ENCODE results near the gene HAGHL. TPM values are rescaled to one million over a fixed set of nuclear protein-coding genes. Genes with fewer than 3 reads are reported as not detected.
"Not testable (repeated sequence)": the region's sequence is repeated elsewhere in the genome, so short reads cannot be mapped to it uniquely, and the experiment has no call there.

HAGHL gene
- total RNA-seq, 2 experiments from 2014 or later = 8.4 to 11.2 TPM

GRCh38 chr16:766008-766819 lies 39.3 kb downstream of the HAGHL start:
- no peak for ATAC-seq
- no peak overlapping the region for H3K4me3 Mint-ChIP-seq
- CTCF ChIA-PET = no interaction called here
- no peaks in the 10 kb centered on the region for H3K36me3 Mint-ChIP-seq (ENCODE audit: low read depth)
- DNase-seq = no peak
- no peaks in the 10 kb centered on the region for H3K9me3 Mint-ChIP-seq (ENCODE audit: insufficient read depth)
- H3K27ac Mint-ChIP-seq = no peak overlapping the region
- POLR2A ChIA-PET = interaction anchor here (0.7 kb wide), 2 partner anchors 204 to 836 kb away, joined by 3 read pairs; no protein-coding TSS in a partner anchor
- H3K27me3 Mint-ChIP-seq (ENCODE audit: low read depth) = no peaks in the 10 kb centered on the region
- no peaks in the 10 kb centered on the region for H3K4me1 Mint-ChIP-seq (ENCODE audit: low read depth)

DNA sequence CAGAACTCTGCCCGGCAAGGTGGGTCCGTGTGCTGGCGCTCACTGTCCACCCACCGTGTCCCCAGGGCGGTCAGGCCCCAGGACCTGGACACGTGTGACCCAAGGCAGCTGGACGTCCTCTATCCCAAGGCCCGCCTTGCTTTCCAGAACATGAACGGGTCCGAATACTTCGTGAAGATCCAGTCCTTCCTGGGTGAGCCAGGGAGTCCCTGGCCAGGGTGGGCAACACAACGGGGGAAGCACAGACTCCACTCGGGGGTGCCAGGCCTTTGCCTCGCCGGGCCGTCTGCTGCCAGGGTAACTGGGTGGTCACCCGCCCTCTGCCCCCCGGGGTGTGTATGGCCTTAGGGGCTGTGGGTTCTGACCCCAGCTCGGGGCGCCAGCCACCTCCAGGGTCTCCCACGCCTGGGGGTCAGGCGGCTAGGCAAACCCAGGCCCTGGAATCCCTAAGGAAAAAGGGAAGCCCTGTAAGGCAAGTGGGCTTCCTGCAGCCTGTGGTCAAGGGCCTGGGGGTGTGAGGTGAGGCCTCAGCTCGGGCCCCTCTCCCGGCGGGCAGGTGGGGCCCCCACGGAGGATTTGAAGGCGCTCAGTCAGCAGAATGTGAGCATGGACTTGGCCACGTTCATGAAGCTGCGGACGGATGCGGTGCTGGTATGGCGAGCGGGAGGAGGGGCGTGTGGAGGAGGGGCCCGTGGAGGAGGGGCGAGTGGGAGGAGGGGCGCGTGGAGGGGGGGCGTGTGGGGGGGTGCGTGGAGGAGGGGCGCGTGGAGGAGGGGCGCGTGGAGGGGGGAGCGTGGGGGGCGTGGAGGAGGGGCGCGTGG lies 40.1 kb downstream of the HAGHL start:
- no peaks in the 10 kb centered on the region for H3K27me3 Mint-ChIP-seq (ENCODE audit: low read depth)
- no peak overlapping the region for H3K4me3 Mint-ChIP-seq
- H3K9me3 Mint-ChIP-seq (ENCODE audit: insufficient read depth) = no peaks in the 10 kb centered on the region
- DNase-seq (no peak), ATAC-seq (no peak)
- H3K27ac Mint-ChIP-seq = no peak overlapping the region
- POLR2A ChIA-PET = interaction anchor here (0.7 kb wide), 1 partner anchor 203 kb away, joined by 3 read pairs; no protein-coding TSS in a partner anchor
- no peaks in the 10 kb centered on the region for H3K36me3 Mint-ChIP-seq (ENCODE audit: low read depth)
- CTCF ChIA-PET = no interaction called here
- H3K4me1 Mint-ChIP-seq (ENCODE audit: low read depth) = no peaks in the 10 kb centered on the region

- POLR2A ChIA-PET = no interaction called here
- DNase-seq = no peak
- Mint-ChIP-seq H3K36me3 (ENCODE audit: low read depth) (no peaks in the 10 kb centered on the region), H3K9me3 (ENCODE audit: insufficient read depth) (no peaks in the 10 kb centered on the region), H3K27me3 (ENCODE audit: low read depth) (no peaks in the 10 kb centered on the region), H3K4me1 (ENCODE audit: low read depth) (no peaks in the 10 kb centered on the region), H3K4me3 (no peak overlapping the region), H3K27ac (no peak overlapping the region)
- ATAC-seq = no peak
- CTCF ChIA-PET = no interaction called here
Measured at GRCh38 chr16:767743-768235, 40.9 kb downstream of the HAGHL start.

DNA sequence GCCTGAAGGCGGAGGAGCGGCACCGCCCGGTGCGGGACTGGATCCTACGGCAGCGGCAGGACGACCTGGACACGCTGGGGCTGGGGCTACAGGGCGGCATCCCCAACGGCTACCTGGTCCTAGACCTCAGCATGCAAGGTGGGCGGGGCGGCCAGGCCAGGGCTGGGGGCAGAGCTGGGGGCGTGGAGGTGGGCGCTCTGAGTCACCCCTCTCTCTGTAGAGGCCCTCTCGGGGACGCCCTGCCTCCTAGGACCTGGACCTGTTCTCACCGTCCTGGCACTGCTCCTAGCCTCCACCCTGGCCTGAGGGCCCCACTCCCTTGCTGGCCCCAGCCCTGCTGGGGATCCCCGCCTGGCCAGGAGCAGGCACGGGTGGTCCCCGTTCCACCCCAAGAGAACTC lies 41.5 kb downstream of the HAGHL start:
- H3K27ac Mint-ChIP-seq = no peak overlapping the region
- ChIA-PET POLR2A (no interaction called here), CTCF (no interaction called here)
- H3K36me3 Mint-ChIP-seq (ENCODE audit: low read depth) = no peaks in the 10 kb centered on the region
- no peaks in the 10 kb centered on the region for H3K9me3 Mint-ChIP-seq (ENCODE audit: insufficient read depth)
- no peaks in the 10 kb centered on the region for H3K27me3 Mint-ChIP-seq (ENCODE audit: low read depth)
- no peak overlapping the region for H3K4me3 Mint-ChIP-seq
- H3K4me1 Mint-ChIP-seq (ENCODE audit: low read depth) = no peaks in the 10 kb centered on the region
- ATAC-seq = no peak
- DNase-seq = no peak

- CTCF ChIA-PET = no interaction called here
- Mint-ChIP-seq H3K4me1 (ENCODE audit: low read depth) (no peaks in the 10 kb centered on the region), H3K27ac (no peak overlapping the region), H3K36me3 (ENCODE audit: low read depth) (no peaks in the 10 kb centered on the region), H3K27me3 (ENCODE audit: low read depth) (no peaks in the 10 kb centered on the region), H3K9me3 (ENCODE audit: insufficient read depth) (no peaks in the 10 kb centered on the region), H3K4me3 (no peak overlapping the region)
- no peak for ATAC-seq
- DNase-seq = no peak
- POLR2A ChIA-PET = no interaction called here
Measured at GRCh38 chr16:769184-769784, 42.4 kb downstream of the HAGHL start.

GRCh38 chr16:769934-770333 lies 43.0 kb downstream of the HAGHL start:
- H3K4me3 Mint-ChIP-seq = no peak overlapping the region
- no peaks in the 10 kb centered on the region for H3K27me3 Mint-ChIP-seq (ENCODE audit: low read depth)
- no peak overlapping the region for H3K27ac Mint-ChIP-seq
- ChIA-PET POLR2A (no interaction called here), CTCF (no interaction called here)
- ATAC-seq (no peak), DNase-seq (no peak)
- H3K36me3 Mint-ChIP-seq (ENCODE audit: low read depth) = no peaks in the 10 kb centered on the region
- H3K4me1 Mint-ChIP-seq (ENCODE audit: low read depth) = no peaks in the 10 kb centered on the region
- H3K9me3 Mint-ChIP-seq (ENCODE audit: insufficient read depth) = no peaks in the 10 kb centered on the region

- no peak for DNase-seq
- CTCF ChIA-PET = no interaction called here
- no peak for ATAC-seq
- POLR2A ChIA-PET = no interaction called here
- H3K27me3 Mint-ChIP-seq (ENCODE audit: low read depth) = no peaks in the 10 kb centered on the region
- no peaks in the 10 kb centered on the region for H3K4me1 Mint-ChIP-seq (ENCODE audit: low read depth)
- H3K4me3 Mint-ChIP-seq = no peak overlapping the region
- H3K36me3 Mint-ChIP-seq (ENCODE audit: low read depth) = no peaks in the 10 kb centered on the region
- no peaks in the 10 kb centered on the region for H3K9me3 Mint-ChIP-seq (ENCODE audit: insufficient read depth)
- H3K27ac Mint-ChIP-seq = no peak overlapping the region
Measured at GRCh38 chr16:770411-770810, 43.5 kb downstream of the HAGHL start.

- no peak for ATAC-seq
- CTCF ChIA-PET = no interaction called here
- Mint-ChIP-seq H3K4me3 (no peak overlapping the region), H3K27me3 (ENCODE audit: low read depth) (no peaks in the 10 kb centered on the region), H3K27ac (no peak overlapping the region), H3K4me1 (ENCODE audit: low read depth) (no peaks in the 10 kb centered on the region), H3K9me3 (ENCODE audit: insufficient read depth) (no peaks in the 10 kb centered on the region), H3K36me3 (ENCODE audit: low read depth) (no peaks in the 10 kb centered on the region)
- DNase-seq = no peak
- POLR2A ChIA-PET = interaction anchor here (0.6 kb wide), 1 partner anchor 94 kb away, joined by 4 read pairs; no protein-coding TSS in a partner anchor
Measured at GRCh38 chr16:772959-773358, 46.1 kb downstream of the HAGHL start.

- Mint-ChIP-seq H3K9me3 (ENCODE audit: insufficient read depth) (no peaks in the 10 kb centered on the region), H3K27ac (no peak overlapping the region), H3K4me1 (ENCODE audit: low read depth) (no peaks in the 10 kb centered on the region), H3K27me3 (ENCODE audit: low read depth) (no peaks in the 10 kb centered on the region), H3K4me3 (no peak overlapping the region), H3K36me3 (ENCODE audit: low read depth) (no peaks in the 10 kb centered on the region)
- CTCF ChIA-PET = no interaction called here
- ATAC-seq = no peak
- no peak for DNase-seq
- POLR2A ChIA-PET = no interaction called here
Measured at GRCh38 chr16:774086-775001, 47.4 kb downstream of the HAGHL start.

DNA sequence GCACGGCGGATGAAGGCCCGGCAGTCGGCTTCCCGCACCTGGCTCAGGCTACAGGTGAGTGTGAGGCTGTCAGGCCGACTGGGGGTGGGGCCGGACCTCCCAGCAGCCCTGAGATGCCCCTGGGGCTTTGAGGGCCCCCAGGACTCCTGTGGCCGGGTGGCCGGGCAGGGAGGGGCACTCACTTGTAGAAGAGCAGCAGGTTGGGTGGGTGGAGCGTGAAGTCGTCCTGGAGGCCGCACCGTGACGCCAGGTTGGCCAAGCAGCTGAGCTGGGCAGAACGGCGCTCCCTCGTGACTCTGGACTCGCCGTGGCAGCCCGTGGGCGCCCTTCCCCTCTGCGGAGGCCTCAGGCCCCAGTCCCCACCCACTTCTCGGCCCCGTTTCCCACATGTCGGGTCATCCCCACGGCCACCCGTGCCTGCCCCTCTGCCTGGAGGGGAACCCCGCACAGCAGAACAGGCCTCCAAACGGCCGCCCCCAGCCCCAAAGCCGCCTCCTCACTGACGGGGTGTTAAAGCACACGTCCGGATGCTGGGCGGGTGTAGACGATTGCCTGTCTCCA lies 48.4 kb downstream of the HAGHL start:
- Mint-ChIP-seq H3K4me3 (no peak overlapping the region), H3K27me3 (ENCODE audit: low read depth) (no peaks in the 10 kb centered on the region), H3K9me3 (ENCODE audit: insufficient read depth) (no peaks in the 10 kb centered on the region), H3K36me3 (ENCODE audit: low read depth) (no peaks in the 10 kb centered on the region), H3K27ac (no peak overlapping the region), H3K4me1 (ENCODE audit: low read depth) (no peaks in the 10 kb centered on the region)
- ATAC-seq = no peak
- ChIA-PET POLR2A (no interaction called here), CTCF (no interaction called here)
- DNase-seq = no peak

- H3K36me3 Mint-ChIP-seq (ENCODE audit: low read depth); H3K4me1 Mint-ChIP-seq (ENCODE audit: low read depth); H3K27ac Mint-ChIP-seq; ATAC-seq; H3K4me3 Mint-ChIP-seq; DNase-seq; H3K9me3 Mint-ChIP-seq (ENCODE audit: insufficient read depth); H3K27me3 Mint-ChIP-seq (ENCODE audit: low read depth): not testable (repeated sequence)
- ChIA-PET CTCF (interaction anchor here (1.6 kb wide), 1 partner anchor 9 kb away, joined by 5 read pairs; no protein-coding TSS in a partner anchor), POLR2A (interaction anchor here (0.7 kb wide), 1 partner anchor 9 kb away, joined by 3 read pairs; no protein-coding TSS in a partner anchor)
Measured at GRCh38 chr16:776298-776697, 49.4 kb downstream of the HAGHL start.

Data from activated CD8-positive, alpha-beta T cell treated with anti-CD3 and anti-CD28 coated beads, Interleukin-2, amount 10 ng/mL, durations not matched to agents 7 days and 5 days (primary cell).